PC-3 (cell line): ENCODE results near the gene FMNL3. TPM values are rescaled to one million over a fixed set of nuclear protein-coding genes. Genes with fewer than 3 reads are reported as not detected.

ENCODE experiments used
- ATAC-seq: fragments of 200-7000 bp; cut with Tn5 transposase; 2 replicates; pipeline ENCODE4 v1.9.1; 2020; ENCODE audit warnings: mild to moderate bottlenecking, moderate library complexity
- BruUV-seq: library from RNA; stranded (reverse); fragments of 400-500 nt; replicated peaks from 2 replicates; lab custom pipeline; 2021; lab: Mats Ljungman, UMichigan
- CTCF ChIA-PET: fragments of 300-600 bp; sonication (Branson Sonifier 250); formaldehyde crosslinking; loops from one replicate; lab custom pipeline; 2022; ENCODE audit warnings: antibody characterized with exemption; lab: Charles Lee
- POLR2A ChIA-PET: fragments of 300-600 bp; sonication (Branson Sonifier 250); formaldehyde crosslinking; loops from one replicate; lab custom pipeline; 2022; ENCODE audit warnings: antibody characterized with exemption; ENCODE audit not compliant: unreplicated experiment; lab: Charles Lee
- DNase-seq: peaks from one replicate; pipeline ENCODE4 v3.0.0-alpha.2; 2015
- H2AFZ ChIP-seq: fragments of 300-600 bp; sonication (generic); 2 replicates; pipeline ENCODE4 v1.6.0; 2016; ENCODE audit warnings: antibody characterized with exemption, low read length
- H3F3A ChIP-seq: fragments of 300-600 bp; sonication (generic); one replicate; pipeline ENCODE4 v1.6.0; 2017; ENCODE audit warnings: antibody characterized with exemption, low read length, control low read depth, mild to moderate bottlenecking; ENCODE audit not compliant: unreplicated experiment
- H3K27ac ChIP-seq: fragments of 300-600 bp; sonication (generic); 2 replicates; pipeline ENCODE4 v1.5.1; 2016; ENCODE audit warnings: mild to moderate bottlenecking, low read length
- H3K27me3 ChIP-seq: fragments of 300-600 bp; sonication (generic); 2 replicates; pipeline ENCODE4 v1.6.1; 2016; ENCODE audit warnings: low read length, mixed read lengths
- H3K36me3 ChIP-seq: fragments of 300-600 bp; sonication (generic); 2 replicates; pipeline ENCODE4 v1.6.1; 2016; ENCODE audit warnings: low read depth, mixed run types, low read length, mixed read lengths
- H3K4me1 ChIP-seq: fragments of 300-600 bp; sonication (generic); 2 replicates; pipeline ENCODE4 v1.5.1; 2016; ENCODE audit warnings: low read length; ENCODE audit not compliant: insufficient read depth
- H3K4me2 ChIP-seq: fragments of 300-600 bp; sonication (generic); 2 replicates; pipeline ENCODE4 v1.6.0; 2016; ENCODE audit warnings: low read length
- H3K4me3 ChIP-seq: fragments of 300-600 bp; sonication (generic); 2 replicates; pipeline ENCODE4 v1.5.1; 2016; ENCODE audit warnings: mild to moderate bottlenecking, low read length, mixed read lengths
- H3K79me2 ChIP-seq: fragments of 300-600 bp; sonication (generic); 2 replicates; pipeline ENCODE4 v1.6.1; 2017; ENCODE audit warnings: low read length, mixed read lengths
- H3K9ac ChIP-seq: fragments of 300-600 bp; sonication (generic); 2 replicates; pipeline ENCODE4 v1.6.0; 2016; ENCODE audit warnings: mild to moderate bottlenecking, low read length
- H3K9me2 ChIP-seq: fragments of 300-600 bp; sonication (generic); replicated peaks from 2 replicates; pipeline ENCODE4 v1.6.1; 2016; ENCODE audit warnings: mixed run types, low read length, mixed read lengths
- H3K9me3 ChIP-seq: fragments of 300-600 bp; sonication (generic); 2 replicates; pipeline ENCODE4 v1.6.1; 2016; ENCODE audit warnings: low read length, mixed read lengths
- H4K20me1 ChIP-seq: fragments of 300-600 bp; sonication (generic); 2 replicates; pipeline ENCODE4 v1.6.1; 2016; ENCODE audit warnings: low read length, mixed read lengths
- EZH2 ChIP-seq: fragments of 300-600 bp; sonication (generic); IDR thresholded peaks from one replicate; pipeline ENCODE4 v1.6.1; 2017; ENCODE audit warnings: antibody characterized with exemption, mild to moderate bottlenecking, low read length; ENCODE audit not compliant: unreplicated experiment
- EZH2phosphoT487 ChIP-seq: fragments of 300-600 bp; sonication (generic); IDR thresholded peaks from 2 replicates; pipeline ENCODE4 v1.6.1; 2018; ENCODE audit warnings: mild to moderate bottlenecking, antibody characterized with exemption, low read length, borderline replicate concordance
- intact Hi-C: fragments of 100-400 bp; cut with micrococcal nuclease; formaldehyde crosslinking; loops from 2 replicates; pipeline ENCODE4 v1.9.0; 2023
- total RNA-seq: library from RNA; depleted of rRNA; stranded (reverse); fragments of >200 nt; gene quantifications from 2 replicates; pipeline ENCODE4 v1.2.3, GENCODE V29; 2014
- TF ChIP-seq, protein P1 (sequence below): fragments of 300-600 bp; sonication (generic); conservative IDR thresholded peaks from 2 replicates; pipeline ENCODE4 v1.5.1; 2017; ENCODE audit warnings: antibody characterized with exemption, low read depth, mild to moderate bottlenecking, low read length

FMNL3 gene
- total RNA-seq, 1 experiment from 2014 or later = 6.2 TPM

DNA sequence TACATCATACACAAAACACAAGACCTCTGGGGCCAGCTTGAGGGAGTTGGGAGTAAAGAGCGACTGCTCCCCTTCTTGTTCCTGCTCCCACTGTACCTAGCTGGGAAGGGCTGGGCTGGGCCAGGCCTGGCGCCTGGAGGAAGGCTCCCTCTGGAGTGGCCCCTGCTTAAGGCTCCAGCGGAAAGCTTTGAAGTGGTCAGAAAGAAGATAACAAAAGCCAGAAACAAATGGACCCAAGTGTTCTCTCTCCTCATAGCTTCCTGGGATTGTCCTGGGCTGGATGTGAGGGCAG is 58.5 kb downstream of the FMNL3 start:
- no peak overlapping the region for H3K27ac ChIP-seq
- no peaks in the 10 kb centered on the region for H3K79me2 ChIP-seq
- no peak overlapping the region for H2AFZ ChIP-seq
- H3K27me3 ChIP-seq = no peaks in the 10 kb centered on the region
- no peak overlapping the region for H3K4me3 ChIP-seq
- ChIA-PET CTCF (no interaction called here), POLR2A (no interaction called here)
- DNase-seq = no peak
- H3F3A ChIP-seq = no peaks in the 10 kb centered on the region
- H3K4me2 ChIP-seq = no peak overlapping the region
- intact Hi-C loops = no loop called here
- no peak for ATAC-seq
- no peaks in the 10 kb centered on the region for H3K9me3 ChIP-seq
- no peak overlapping the region for H3K9ac ChIP-seq
- H3K9me2 ChIP-seq = no peaks in the 10 kb centered on the region
- no peaks in the 10 kb centered on the region for H3K36me3 ChIP-seq
- H4K20me1 ChIP-seq = no peaks in the 10 kb centered on the region
- no TSS peak for BruUV-seq
- no peak for TF ChIP-seq EZH2phosphoT487
- TF ChIP-seq, protein P1, sequence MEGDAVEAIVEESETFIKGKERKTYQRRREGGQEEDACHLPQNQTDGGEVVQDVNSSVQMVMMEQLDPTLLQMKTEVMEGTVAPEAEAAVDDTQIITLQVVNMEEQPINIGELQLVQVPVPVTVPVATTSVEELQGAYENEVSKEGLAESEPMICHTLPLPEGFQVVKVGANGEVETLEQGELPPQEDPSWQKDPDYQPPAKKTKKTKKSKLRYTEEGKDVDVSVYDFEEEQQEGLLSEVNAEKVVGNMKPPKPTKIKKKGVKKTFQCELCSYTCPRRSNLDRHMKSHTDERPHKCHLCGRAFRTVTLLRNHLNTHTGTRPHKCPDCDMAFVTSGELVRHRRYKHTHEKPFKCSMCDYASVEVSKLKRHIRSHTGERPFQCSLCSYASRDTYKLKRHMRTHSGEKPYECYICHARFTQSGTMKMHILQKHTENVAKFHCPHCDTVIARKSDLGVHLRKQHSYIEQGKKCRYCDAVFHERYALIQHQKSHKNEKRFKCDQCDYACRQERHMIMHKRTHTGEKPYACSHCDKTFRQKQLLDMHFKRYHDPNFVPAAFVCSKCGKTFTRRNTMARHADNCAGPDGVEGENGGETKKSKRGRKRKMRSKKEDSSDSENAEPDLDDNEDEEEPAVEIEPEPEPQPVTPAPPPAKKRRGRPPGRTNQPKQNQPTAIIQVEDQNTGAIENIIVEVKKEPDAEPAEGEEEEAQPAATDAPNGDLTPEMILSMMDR = no peak
- TF ChIP-seq EZH2 = no peak
- no peaks in the 10 kb centered on the region for H3K4me1 ChIP-seq

DNA sequence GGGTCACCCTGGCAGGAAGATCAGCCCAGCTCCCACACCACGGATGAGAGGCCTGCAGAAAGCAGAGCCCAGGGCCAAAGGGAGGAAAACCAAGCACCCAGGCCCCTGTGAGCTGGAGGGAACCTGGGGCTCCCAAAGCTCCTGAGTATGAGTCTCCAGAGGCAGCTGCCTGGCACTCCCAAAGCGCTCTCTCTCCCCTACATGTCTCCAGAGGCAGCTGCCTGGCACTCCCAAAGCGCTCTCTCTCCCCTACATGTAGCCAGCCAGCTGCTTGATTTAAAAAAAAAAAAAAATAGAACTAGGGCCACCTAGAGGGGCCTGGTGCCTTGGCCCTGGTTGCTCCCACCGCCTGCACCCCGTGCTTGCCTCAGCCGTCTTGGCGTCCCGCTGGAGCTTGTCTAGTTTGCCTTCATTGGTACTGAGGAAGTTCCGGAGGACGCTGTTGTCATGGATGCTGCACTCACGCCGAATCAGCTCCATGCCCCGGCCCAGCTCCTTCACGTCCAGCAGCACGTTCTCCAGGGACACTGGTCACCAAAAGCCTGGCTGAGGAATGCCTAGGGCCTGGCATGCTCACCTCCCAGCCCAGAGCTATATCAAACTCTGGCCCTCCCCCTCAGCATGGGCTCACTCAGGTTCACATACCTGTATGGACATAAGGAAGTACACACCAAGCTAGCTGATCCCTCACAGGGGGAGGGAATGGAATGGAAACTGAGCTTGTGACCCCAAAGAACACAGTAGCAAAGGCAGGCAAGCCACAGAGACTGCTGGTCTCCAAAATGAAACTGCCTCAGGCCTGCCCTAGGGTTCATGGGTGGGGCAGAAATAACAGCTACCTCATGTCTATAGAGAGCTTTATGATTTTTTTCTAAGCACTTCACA is 59.1 kb downstream of the FMNL3 start:
- no peaks in the 10 kb centered on the region for H3K36me3 ChIP-seq
- no TSS peak for BruUV-seq
- POLR2A ChIA-PET = no interaction called here
- no peaks in the 10 kb centered on the region for H3F3A ChIP-seq
- no peaks in the 10 kb centered on the region for H4K20me1 ChIP-seq
- no peak for ATAC-seq
- intact Hi-C loops = no loop called here
- no peaks in the 10 kb centered on the region for H3K27me3 ChIP-seq
- no peak overlapping the region for H2AFZ ChIP-seq
- no peak overlapping the region for H3K27ac ChIP-seq
- H3K4me2 ChIP-seq = no peak overlapping the region
- H3K4me1 ChIP-seq = no peaks in the 10 kb centered on the region
- TF ChIP-seq, protein P1 = no peak
- TF ChIP-seq EZH2 (no peak), EZH2phosphoT487 (no peak)
- DNase-seq = no peak
- no peaks in the 10 kb centered on the region for H3K9me2 ChIP-seq
- no peaks in the 10 kb centered on the region for H3K79me2 ChIP-seq
- no peaks in the 10 kb centered on the region for H3K9me3 ChIP-seq
- CTCF ChIA-PET = no interaction called here
- no peak overlapping the region for H3K9ac ChIP-seq
- no peak overlapping the region for H3K4me3 ChIP-seq
